ENCODE measurements around the gene IFITM10. TPM values are rescaled to one million over a fixed set of nuclear protein-coding genes. Genes with fewer than 3 reads are reported as not detected.

Gene IFITM10
- polyA plus RNA-seq, 1 of the 3 experiments (the other 2 are of a cell fraction): 0.21 TPM

DNA sequence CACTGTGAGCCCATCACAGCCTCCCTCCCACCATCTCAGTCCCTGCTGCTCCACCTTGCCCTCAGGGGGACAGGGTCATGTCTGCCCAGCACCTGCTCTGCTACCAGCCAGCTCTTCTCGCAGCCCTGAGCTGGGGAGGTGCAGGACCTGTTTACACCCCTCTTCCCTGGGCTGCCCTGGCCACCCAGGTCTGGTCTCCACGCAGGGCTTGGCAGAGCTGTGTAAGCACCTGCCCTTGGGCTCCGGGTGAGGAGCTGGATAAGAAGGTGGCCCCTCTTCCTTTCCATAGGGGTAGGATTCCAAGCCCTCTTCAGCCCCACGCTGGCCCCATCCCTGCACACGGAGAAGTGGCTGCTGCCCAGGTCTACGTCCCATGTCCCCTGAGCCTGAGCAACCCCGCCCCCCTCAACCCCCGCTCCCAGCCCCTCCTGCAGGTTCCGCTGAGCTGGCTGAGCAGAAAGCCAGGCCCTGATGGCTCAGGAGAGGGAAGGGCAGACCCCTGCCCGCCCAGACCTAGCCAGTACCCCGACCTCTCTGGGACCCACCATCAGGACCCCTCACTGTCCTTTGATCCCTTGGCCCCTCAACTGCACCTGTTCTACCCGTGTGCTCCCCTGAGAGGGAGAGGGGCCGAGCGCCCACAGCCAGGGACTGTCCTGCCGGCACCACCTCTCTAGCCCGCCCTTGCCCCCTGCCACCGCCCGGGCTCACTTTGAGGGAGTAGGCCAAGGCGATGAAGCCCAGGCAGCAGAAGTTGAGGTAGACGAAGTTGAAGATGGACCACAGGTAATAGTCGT, 3.2 kb downstream of the IFITM10 start:
- no peak overlapping the region for H3K4me2 ChIP-seq
- no peaks in the 10 kb centered on the region for H3K9me2 ChIP-seq
- H3K4me1 ChIP-seq (ENCODE audit: control insufficient read depth in 1 of 2, insufficient read depth in 2 of 2, low read depth in 1 of 2, low read length in 1 of 2): peaks cover 0 to 81% of the 10 kb centered on the region in 2 experiments; a peak in 1 of 4 replicates
- 89% methylated on average over 10 of the region's 21 CpGs for WGBS (ENCODE audit: low lambda C conversion rate)
- no peaks in the 10 kb centered on the region for H3K9me3 ChIP-seq
- no peaks in the 10 kb centered on the region for H3K79me2 ChIP-seq (ENCODE audit: insufficient read depth)
- H2AFZ ChIP-seq (ENCODE audit: low read depth): no peak overlapping the region
- H3K4me3 ChIP-seq (ENCODE audit: low read depth in 2 of 2, low read length in 1 of 2): no peak overlapping the region; a peak in 1 of 4 replicates
- no peaks in the 10 kb centered on the region for H3K27me3 ChIP-seq (ENCODE audit: insufficient read depth)
- H4K20me1 ChIP-seq (ENCODE audit: insufficient read depth): no peaks in the 10 kb centered on the region
- ChIA-PET POLR2A (interaction anchor here (0.5 to 1.1 kb wide), 2 partner anchors 53 to 957 kb away, joined by 3 read pairs; partner anchors contain the start of gene CEND1), CTCF (interaction anchor here (1.0 to 2.5 kb wide), 5 partner anchors 17 to 95 kb away, joined by 3 to 9 read pairs (median 4); partner anchors contain the start of gene CTSD)
- H3K9ac ChIP-seq: no peak overlapping the region
- peak overlapping the region in 1 of 2 experiments; percentile 92; a peak in 2 of 4 replicates for H3K27ac ChIP-seq (ENCODE audit: low read depth in 2 of 2, low read length in 1 of 2)
- H3K36me3 ChIP-seq (replicated peaks in 1 of 2; ENCODE audit: control insufficient read depth in 1 of 2, insufficient read depth in 2 of 2, low read length in 1 of 2): no peaks in the 10 kb centered on the region
- peak; percentile 36 for DNase-seq
- peaks cover 7% of the 10 kb centered on the region for H3F3A ChIP-seq (replicated peaks; ENCODE audit: insufficient read depth)
- TF ChIP-seq EP300 (IDR thresholded peaks at IDR 0.05; ENCODE audit: borderline replicate concordance in 1 of 2, low read depth in 1 of 2, low read length in 1 of 2): no peak
- no peak for TF ChIP-seq NFIC (IDR thresholded peaks at IDR 0.05; ENCODE audit: borderline replicate concordance)
- no peak for TF ChIP-seq EZH2phosphoT487 (IDR thresholded peaks at IDR 0.05; ENCODE audit: borderline replicate concordance, low read depth)
- TF ChIP-seq TEAD4 (IDR thresholded peaks at IDR 0.05; ENCODE audit: borderline replicate concordance, insufficient read depth): no peak
- no peak for TF ChIP-seq YY1 (IDR thresholded peaks at IDR 0.05; ENCODE audit: low read depth)
- TF ChIP-seq, protein P1, sequence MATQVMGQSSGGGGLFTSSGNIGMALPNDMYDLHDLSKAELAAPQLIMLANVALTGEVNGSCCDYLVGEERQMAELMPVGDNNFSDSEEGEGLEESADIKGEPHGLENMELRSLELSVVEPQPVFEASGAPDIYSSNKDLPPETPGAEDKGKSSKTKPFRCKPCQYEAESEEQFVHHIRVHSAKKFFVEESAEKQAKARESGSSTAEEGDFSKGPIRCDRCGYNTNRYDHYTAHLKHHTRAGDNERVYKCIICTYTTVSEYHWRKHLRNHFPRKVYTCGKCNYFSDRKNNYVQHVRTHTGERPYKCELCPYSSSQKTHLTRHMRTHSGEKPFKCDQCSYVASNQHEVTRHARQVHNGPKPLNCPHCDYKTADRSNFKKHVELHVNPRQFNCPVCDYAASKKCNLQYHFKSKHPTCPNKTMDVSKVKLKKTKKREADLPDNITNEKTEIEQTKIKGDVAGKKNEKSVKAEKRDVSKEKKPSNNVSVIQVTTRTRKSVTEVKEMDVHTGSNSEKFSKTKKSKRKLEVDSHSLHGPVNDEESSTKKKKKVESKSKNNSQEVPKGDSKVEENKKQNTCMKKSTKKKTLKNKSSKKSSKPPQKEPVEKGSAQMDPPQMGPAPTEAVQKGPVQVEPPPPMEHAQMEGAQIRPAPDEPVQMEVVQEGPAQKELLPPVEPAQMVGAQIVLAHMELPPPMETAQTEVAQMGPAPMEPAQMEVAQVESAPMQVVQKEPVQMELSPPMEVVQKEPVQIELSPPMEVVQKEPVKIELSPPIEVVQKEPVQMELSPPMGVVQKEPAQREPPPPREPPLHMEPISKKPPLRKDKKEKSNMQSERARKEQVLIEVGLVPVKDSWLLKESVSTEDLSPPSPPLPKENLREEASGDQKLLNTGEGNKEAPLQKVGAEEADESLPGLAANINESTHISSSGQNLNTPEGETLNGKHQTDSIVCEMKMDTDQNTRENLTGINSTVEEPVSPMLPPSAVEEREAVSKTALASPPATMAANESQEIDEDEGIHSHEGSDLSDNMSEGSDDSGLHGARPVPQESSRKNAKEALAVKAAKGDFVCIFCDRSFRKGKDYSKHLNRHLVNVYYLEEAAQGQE (IDR thresholded peaks at IDR 0.05; ENCODE audit: low read depth, low read length): no peak
- TF ChIP-seq RXRA (IDR thresholded peaks at IDR 0.05; ENCODE audit: borderline replicate concordance, low read depth): no peak
- no peak for TF ChIP-seq SIN3A (IDR thresholded peaks at IDR 0.05; ENCODE audit: borderline replicate concordance, low read depth, low read length)
- TF ChIP-seq, protein P2, sequence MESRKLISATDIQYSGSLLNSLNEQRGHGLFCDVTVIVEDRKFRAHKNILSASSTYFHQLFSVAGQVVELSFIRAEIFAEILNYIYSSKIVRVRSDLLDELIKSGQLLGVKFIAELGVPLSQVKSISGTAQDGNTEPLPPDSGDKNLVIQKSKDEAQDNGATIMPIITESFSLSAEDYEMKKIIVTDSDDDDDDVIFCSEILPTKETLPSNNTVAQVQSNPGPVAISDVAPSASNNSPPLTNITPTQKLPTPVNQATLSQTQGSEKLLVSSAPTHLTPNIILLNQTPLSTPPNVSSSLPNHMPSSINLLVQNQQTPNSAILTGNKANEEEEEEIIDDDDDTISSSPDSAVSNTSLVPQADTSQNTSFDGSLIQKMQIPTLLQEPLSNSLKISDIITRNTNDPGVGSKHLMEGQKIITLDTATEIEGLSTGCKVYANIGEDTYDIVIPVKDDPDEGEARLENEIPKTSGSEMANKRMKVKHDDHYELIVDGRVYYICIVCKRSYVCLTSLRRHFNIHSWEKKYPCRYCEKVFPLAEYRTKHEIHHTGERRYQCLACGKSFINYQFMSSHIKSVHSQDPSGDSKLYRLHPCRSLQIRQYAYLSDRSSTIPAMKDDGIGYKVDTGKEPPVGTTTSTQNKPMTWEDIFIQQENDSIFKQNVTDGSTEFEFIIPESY (IDR thresholded peaks at IDR 0.05; ENCODE audit: borderline replicate concordance, low read depth): no peak
- no peak for TF ChIP-seq TCF12 (IDR thresholded peaks at IDR 0.05)
- no peak for TF ChIP-seq POLR2AphosphoS5 (IDR thresholded peaks at IDR 0.05; ENCODE audit: low read depth, low read length)
- TF ChIP-seq GABPA (IDR thresholded peaks at IDR 0.05; ENCODE audit: low read depth): no peak

Data from SK-N-SH (cell line).